Karpas-422 (cell line): ENCODE data around the gene LYRM4. TPM values are rescaled to one million over a fixed set of nuclear protein-coding genes. Genes with fewer than 3 reads are reported as not detected.
A peak's percentile ranks its signal among the peaks of the same experiment; 100 is the strongest.

Experiments used
- DNase-seq: peaks from one replicate; pipeline ENCODE4 v3.0.0-alpha.2; 2015
- H2AFZ ChIP-seq: fragments of 200-600 bp; sonication (generic); 2 replicates; pipeline ENCODE4 v1.6.1; 2014; ENCODE audit warnings: antibody characterized with exemption, low read length, mixed read lengths
- H3K27ac ChIP-seq: fragments of 200-600 bp; sonication (generic); 2 replicates; pipeline ENCODE4 v1.5.1; 2014; ENCODE audit warnings: mild to moderate bottlenecking, low read length, moderate library complexity
- H3K27me3 ChIP-seq: fragments of 200-600 bp; sonication (generic); 2 replicates; pipeline ENCODE4 v1.6.1; 2014; ENCODE audit warnings: low read length, mixed read lengths
- H3K36me3 ChIP-seq: fragments of 200-600 bp; sonication (generic); 2 replicates; pipeline ENCODE4 v1.6.1; 2014; ENCODE audit warnings: low read length, mixed read lengths; ENCODE audit not compliant: insufficient read depth
- H3K4me1 ChIP-seq: fragments of 200-600 bp; sonication (generic); 2 replicates; pipeline ENCODE4 v1.6.1; 2014; ENCODE audit warnings: mild to moderate bottlenecking, low read length, mixed read lengths
- H3K4me2 ChIP-seq: fragments of 200-600 bp; sonication (generic); 2 replicates; pipeline ENCODE4 v1.6.1; 2014; ENCODE audit warnings: low read length, low read depth, mild to moderate bottlenecking; ENCODE audit not compliant: poor library complexity, severe bottlenecking
- H3K4me3 ChIP-seq: fragments of 200-600 bp; sonication (generic); 2 replicates; pipeline ENCODE4 v1.5.1; 2014; ENCODE audit warnings: mild to moderate bottlenecking, antibody characterized with exemption, low read length, mixed read lengths
- H3K79me2 ChIP-seq: fragments of 200-600 bp; sonication (generic); 2 replicates; pipeline ENCODE4 v1.6.1; 2014; ENCODE audit warnings: mild to moderate bottlenecking, low read length, mixed read lengths
- H3K9ac ChIP-seq: fragments of 200-600 bp; sonication (generic); 2 replicates; pipeline ENCODE4 v1.6.0; 2014; ENCODE audit warnings: low read length
- H3K9me2 ChIP-seq: fragments of 200-600 bp; sonication (generic), shearing (Covaris generic); replicated peaks from 2 replicates; pipeline ENCODE4 v1.6.0; 2014; ENCODE audit warnings: mild to moderate bottlenecking, low read length, moderate library complexity; ENCODE audit not compliant: insufficient read depth
- H3K9me3 ChIP-seq: fragments of 300-700, 200-600 bp; sonication (generic); 2 replicates; pipeline ENCODE4 v1.6.1; 2014; ENCODE audit warnings: low read length, mixed read lengths
- H4K20me1 ChIP-seq: fragments of 200-600 bp; sonication (generic); 2 replicates; pipeline ENCODE4 v1.6.1; 2014; ENCODE audit warnings: mild to moderate bottlenecking, antibody characterized with exemption, low read length, low read depth; ENCODE audit not compliant: insufficient read depth
- total RNA-seq: library from RNA; depleted of rRNA; stranded (reverse); fragments of >200 nt; shearing (Covaris generic); gene quantifications from 2 replicates; pipeline ENCODE4 v1.2.3, GENCODE V29; 2014; ENCODE audit warnings: low replicate concordance

The LYRM4 gene
- total RNA-seq, 1 experiment from 2014 or later: 50.5 TPM

DNA sequence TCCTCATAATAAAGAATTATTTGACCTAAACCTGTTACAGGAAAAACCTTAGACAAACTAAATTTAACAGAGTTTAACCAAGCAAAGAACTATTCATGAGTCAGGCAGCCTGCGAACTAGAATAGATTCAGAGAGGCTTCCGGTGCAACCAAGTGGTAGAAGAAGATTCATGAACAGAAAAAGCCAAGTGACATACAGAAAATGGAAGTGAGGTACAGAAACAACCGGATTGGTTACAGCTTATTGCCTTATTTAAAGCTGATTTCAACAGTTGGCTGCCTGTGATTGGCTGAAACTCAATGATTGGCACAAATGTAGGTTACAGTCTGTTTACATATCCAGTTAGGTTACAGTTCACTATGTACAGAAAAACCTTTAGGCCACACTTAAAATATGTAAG is 165.5 kb downstream of the LYRM4 start:
- no peak overlapping the region for H3K4me3 ChIP-seq
- no peak overlapping the region for H3K4me2 ChIP-seq
- H3K27ac ChIP-seq: no peak overlapping the region
- no peak overlapping the region for H3K9ac ChIP-seq
- no peaks in the 10 kb centered on the region for H3K36me3 ChIP-seq
- no peaks in the 10 kb centered on the region for H3K27me3 ChIP-seq
- DNase-seq: peak; percentile 63
- peaks cover 16% of the 10 kb centered on the region for H3K4me1 ChIP-seq
- H4K20me1 ChIP-seq: no peaks in the 10 kb centered on the region; the same call in 1 of the 2 replicates
- H3K79me2 ChIP-seq: no peaks in the 10 kb centered on the region
- no peak overlapping the region for H2AFZ ChIP-seq
- H3K9me3 ChIP-seq: no peaks in the 10 kb centered on the region
- no peaks in the 10 kb centered on the region for H3K9me2 ChIP-seq

DNA sequence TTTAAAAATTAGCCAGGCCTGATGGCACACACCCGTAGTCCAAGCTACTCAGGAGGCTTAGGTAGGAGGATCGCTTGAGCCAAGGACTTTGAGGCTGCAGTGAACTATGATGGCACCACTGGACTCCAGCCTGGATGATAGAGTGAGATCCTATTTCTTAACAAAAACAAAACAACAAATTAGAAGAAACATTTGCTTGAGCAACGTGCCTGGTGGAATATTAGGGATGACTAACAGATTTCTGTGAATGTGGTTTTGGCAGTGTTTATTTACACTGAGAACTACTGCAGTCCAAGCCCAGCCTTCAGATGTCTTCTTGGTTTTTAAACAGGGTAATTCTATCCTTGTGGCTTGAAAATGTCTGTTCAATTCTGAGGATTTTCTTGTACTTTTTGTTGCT is 166.4 kb downstream of the LYRM4 start:
- H3K36me3 ChIP-seq: no peaks in the 10 kb centered on the region
- no peaks in the 10 kb centered on the region for H3K27me3 ChIP-seq
- H4K20me1 ChIP-seq: no peaks in the 10 kb centered on the region; the same call in 1 of the 2 replicates
- no peaks in the 10 kb centered on the region for H3K9me3 ChIP-seq
- no peaks in the 10 kb centered on the region for H3K9me2 ChIP-seq
- DNase-seq: no peak
- H3K4me2 ChIP-seq: no peak overlapping the region
- no peak overlapping the region for H3K9ac ChIP-seq
- peaks cover 16% of the 10 kb centered on the region for H3K4me1 ChIP-seq
- H3K4me3 ChIP-seq: no peak overlapping the region
- H3K79me2 ChIP-seq: no peaks in the 10 kb centered on the region
- H3K27ac ChIP-seq: no peak overlapping the region
- H2AFZ ChIP-seq: no peak overlapping the region

GRCh38 chr6:5093231-5094015 is 167.3 kb downstream of the LYRM4 start:
- H3K9me3 ChIP-seq: no peaks in the 10 kb centered on the region
- H3K9ac ChIP-seq: no peak overlapping the region
- H4K20me1 ChIP-seq: no peaks in the 10 kb centered on the region; the same call in 1 of the 2 replicates
- H3K4me3 ChIP-seq: no peak overlapping the region
- H3K4me1 ChIP-seq: peaks cover 16% of the 10 kb centered on the region
- DNase-seq: no peak
- no peaks in the 10 kb centered on the region for H3K9me2 ChIP-seq
- no peak overlapping the region for H3K4me2 ChIP-seq
- no peaks in the 10 kb centered on the region for H3K36me3 ChIP-seq
- no peak overlapping the region for H3K27ac ChIP-seq
- H3K27me3 ChIP-seq: no peaks in the 10 kb centered on the region
- H3K79me2 ChIP-seq: no peaks in the 10 kb centered on the region
- H2AFZ ChIP-seq: no peak overlapping the region

DNA sequence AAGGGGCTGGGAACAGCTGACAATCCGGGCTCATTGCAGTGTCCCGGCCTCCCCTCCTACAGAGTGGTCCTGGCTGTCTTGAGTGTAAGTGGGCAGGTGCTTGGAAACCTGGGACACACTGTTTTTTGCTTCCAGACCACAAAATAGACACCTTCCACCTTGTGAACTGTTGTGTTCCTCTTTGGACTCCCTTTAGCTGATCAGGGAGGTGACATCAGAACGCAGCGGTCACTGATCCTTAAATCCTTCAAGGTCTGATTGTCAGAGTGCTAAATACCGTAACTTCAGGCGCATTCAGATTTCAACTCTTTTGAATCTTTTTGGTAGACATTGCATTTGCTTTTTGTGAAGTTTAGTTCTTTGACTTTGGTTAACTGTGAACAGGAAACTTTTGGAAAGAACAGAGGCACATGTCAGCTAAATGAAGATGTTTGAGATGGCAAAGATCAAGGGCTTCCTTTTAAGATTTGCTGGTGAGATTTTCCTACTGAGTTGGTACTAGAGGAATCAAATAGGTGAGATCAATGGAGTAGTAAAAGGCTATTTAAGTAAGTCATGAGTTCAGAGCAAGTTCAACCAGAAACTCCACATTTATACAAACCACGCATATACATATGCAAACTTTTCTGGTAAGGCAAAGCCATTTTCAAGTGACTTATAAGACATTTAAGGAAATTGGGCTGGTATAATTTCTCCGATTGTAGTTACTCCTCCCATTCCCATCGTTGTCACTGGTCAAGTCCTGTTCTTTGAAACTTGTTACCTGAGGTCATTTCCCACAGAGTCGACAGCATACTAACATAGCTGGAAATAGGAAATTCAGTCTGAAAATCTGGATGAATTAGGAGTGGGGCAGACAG is 169.3 kb downstream of the LYRM4 start:
- H3K27ac ChIP-seq: no peak overlapping the region
- H3K4me2 ChIP-seq: no peak overlapping the region
- no peaks in the 10 kb centered on the region; the same call in 1 of the 2 replicates for H4K20me1 ChIP-seq
- no peak overlapping the region for H2AFZ ChIP-seq
- no peaks in the 10 kb centered on the region for H3K9me3 ChIP-seq
- H3K27me3 ChIP-seq: no peaks in the 10 kb centered on the region
- no peak overlapping the region for H3K4me3 ChIP-seq
- H3K4me1 ChIP-seq: peaks cover 10% of the 10 kb centered on the region
- DNase-seq: no peak
- H3K36me3 ChIP-seq: no peaks in the 10 kb centered on the region
- H3K79me2 ChIP-seq: no peaks in the 10 kb centered on the region
- H3K9me2 ChIP-seq: no peaks in the 10 kb centered on the region
- no peak overlapping the region for H3K9ac ChIP-seq

- Histone ChIP-seq H3K27ac (no peak overlapping the region), H3K9me2 (no peaks in the 10 kb centered on the region), H4K20me1 (no peaks in the 10 kb centered on the region; the same call in 1 of the 2 replicates), H3K4me3 (no peak overlapping the region), H3K27me3 (no peaks in the 10 kb centered on the region), H3K4me1 (peaks cover 8% of the 10 kb centered on the region), H3K9ac (no peak overlapping the region), H2AFZ (no peak overlapping the region), H3K9me3 (no peaks in the 10 kb centered on the region), H3K79me2 (no peaks in the 10 kb centered on the region), H3K4me2 (no peak overlapping the region), H3K36me3 (no peaks in the 10 kb centered on the region)
- no peak for DNase-seq
Measured at GRCh38 chr6:5090603-5091002, 170.1 kb downstream of the LYRM4 start.

- peaks cover 8% of the 10 kb centered on the region for H3K4me1 ChIP-seq
Measured at GRCh38 chr6:5089481-5090438, 171.0 kb downstream of the LYRM4 start.

DNA sequence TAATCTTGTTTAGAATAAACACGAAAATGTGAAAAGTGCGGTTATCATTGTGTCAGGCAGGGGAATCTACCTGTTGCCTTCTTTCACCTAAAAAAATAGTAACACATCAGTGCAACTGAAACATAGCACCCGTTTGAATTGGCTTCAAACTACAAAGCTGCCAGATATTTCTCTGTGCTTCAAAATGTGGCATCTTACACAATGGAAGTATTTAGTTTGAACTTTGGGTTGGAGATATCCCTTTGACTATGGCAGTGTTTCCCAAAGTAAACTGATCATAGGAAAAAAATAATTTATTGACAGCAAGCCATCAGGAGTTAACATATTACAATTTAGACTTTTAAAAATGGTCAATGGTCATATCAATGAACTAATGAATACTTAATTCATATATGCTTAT is 172.0 kb downstream of the LYRM4 start:
- Histone ChIP-seq H4K20me1 (no peaks in the 10 kb centered on the region; the same call in 1 of the 2 replicates), H3K4me3 (no peak overlapping the region), H3K4me2 (no peak overlapping the region), H3K9me2 (no peaks in the 10 kb centered on the region), H2AFZ (no peak overlapping the region), H3K36me3 (no peaks in the 10 kb centered on the region), H3K9ac (no peak overlapping the region), H3K79me2 (no peaks in the 10 kb centered on the region), H3K27ac (no peak overlapping the region), H3K4me1 (peaks cover 8% of the 10 kb centered on the region), H3K9me3 (no peaks in the 10 kb centered on the region), H3K27me3 (no peaks in the 10 kb centered on the region)
- DNase-seq: no peak

More at GRCh38 chr6:5089481-5090438, 171.0 kb downstream of the LYRM4 start:
- no peak for DNase-seq
- no peak overlapping the region for H3K27ac ChIP-seq
- H3K79me2 ChIP-seq: no peaks in the 10 kb centered on the region
- H3K9ac ChIP-seq: no peak overlapping the region
- H3K9me2 ChIP-seq: no peaks in the 10 kb centered on the region
- no peak overlapping the region for H3K4me2 ChIP-seq
- no peaks in the 10 kb centered on the region for H3K36me3 ChIP-seq
- H3K9me3 ChIP-seq: no peaks in the 10 kb centered on the region
- H2AFZ ChIP-seq: no peak overlapping the region
- H4K20me1 ChIP-seq: no peaks in the 10 kb centered on the region; the same call in 1 of the 2 replicates
- no peaks in the 10 kb centered on the region for H3K27me3 ChIP-seq
- no peak overlapping the region for H3K4me3 ChIP-seq
